ENCODE measurements around the gene ARFGEF2.

DNA sequence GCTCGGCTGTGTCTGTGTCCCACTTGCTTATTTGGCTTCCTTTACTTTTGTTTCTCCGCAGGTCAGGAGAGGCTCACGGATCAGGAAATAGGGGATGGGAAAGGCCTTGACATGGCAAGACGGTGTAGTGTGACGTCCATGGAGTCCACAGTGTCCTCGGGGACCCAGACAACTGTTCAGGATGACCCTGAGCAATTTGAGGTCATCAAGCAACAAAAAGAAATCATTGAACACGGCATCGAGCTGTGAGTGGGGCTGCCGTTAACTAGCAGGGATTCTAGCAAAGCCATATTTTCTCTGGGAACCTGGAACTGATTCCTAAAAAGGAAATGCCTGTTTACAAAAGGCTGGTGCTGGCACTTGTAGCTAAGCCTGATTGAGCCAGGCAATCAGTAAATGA is 54.4 kb downstream of the ARFGEF2 start:
- TF ChIP-seq ZNF263 (CRISPR knock-in tag; IDR thresholded peaks at IDR 0.05; ENCODE audit: low read depth) (no peak), RORB (CRISPR knock-in tag; IDR thresholded peaks at IDR 0.05) (no peak), TP53 (CRISPR knock-in tag; IDR thresholded peaks at IDR 0.05) (no peak), KAT7 (CRISPR knock-in tag; IDR thresholded peaks at IDR 0.05; ENCODE audit: borderline replicate concordance) (no peak), GABPB1 (CRISPR knock-in tag; IDR thresholded peaks at IDR 0.05) (no peak), CREM (CRISPR knock-in tag; IDR thresholded peaks at IDR 0.05) (no peak), TCF7 (CRISPR knock-in tag; IDR thresholded peaks at IDR 0.05; ENCODE audit: low read depth) (no peak), ZNF416 (CRISPR knock-in tag; IDR thresholded peaks at IDR 0.05) (no peak), ZNF121 (CRISPR knock-in tag; IDR thresholded peaks at IDR 0.05) (no peak)
- TF ChIP-seq, protein P1, sequence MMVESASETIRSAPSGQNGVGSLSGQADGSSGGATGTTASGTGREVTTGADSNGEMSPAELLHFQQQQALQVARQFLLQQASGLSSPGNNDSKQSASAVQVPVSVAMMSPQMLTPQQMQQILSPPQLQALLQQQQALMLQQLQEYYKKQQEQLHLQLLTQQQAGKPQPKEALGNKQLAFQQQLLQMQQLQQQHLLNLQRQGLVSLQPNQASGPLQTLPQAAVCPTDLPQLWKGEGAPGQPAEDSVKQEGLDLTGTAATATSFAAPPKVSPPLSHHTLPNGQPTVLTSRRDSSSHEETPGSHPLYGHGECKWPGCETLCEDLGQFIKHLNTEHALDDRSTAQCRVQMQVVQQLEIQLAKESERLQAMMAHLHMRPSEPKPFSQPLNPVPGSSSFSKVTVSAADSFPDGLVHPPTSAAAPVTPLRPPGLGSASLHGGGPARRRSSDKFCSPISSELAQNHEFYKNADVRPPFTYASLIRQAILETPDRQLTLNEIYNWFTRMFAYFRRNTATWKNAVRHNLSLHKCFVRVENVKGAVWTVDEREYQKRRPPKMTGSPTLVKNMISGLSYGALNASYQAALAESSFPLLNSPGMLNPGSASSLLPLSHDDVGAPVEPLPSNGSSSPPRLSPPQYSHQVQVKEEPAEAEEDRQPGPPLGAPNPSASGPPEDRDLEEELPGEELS (CRISPR knock-in tag; IDR thresholded peaks at IDR 0.05) = no peak
- TF ChIP-seq, protein P2, sequence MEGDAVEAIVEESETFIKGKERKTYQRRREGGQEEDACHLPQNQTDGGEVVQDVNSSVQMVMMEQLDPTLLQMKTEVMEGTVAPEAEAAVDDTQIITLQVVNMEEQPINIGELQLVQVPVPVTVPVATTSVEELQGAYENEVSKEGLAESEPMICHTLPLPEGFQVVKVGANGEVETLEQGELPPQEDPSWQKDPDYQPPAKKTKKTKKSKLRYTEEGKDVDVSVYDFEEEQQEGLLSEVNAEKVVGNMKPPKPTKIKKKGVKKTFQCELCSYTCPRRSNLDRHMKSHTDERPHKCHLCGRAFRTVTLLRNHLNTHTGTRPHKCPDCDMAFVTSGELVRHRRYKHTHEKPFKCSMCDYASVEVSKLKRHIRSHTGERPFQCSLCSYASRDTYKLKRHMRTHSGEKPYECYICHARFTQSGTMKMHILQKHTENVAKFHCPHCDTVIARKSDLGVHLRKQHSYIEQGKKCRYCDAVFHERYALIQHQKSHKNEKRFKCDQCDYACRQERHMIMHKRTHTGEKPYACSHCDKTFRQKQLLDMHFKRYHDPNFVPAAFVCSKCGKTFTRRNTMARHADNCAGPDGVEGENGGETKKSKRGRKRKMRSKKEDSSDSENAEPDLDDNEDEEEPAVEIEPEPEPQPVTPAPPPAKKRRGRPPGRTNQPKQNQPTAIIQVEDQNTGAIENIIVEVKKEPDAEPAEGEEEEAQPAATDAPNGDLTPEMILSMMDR (IDR thresholded peaks at IDR 0.05) = no peak
- TF ChIP-seq, protein P3, sequence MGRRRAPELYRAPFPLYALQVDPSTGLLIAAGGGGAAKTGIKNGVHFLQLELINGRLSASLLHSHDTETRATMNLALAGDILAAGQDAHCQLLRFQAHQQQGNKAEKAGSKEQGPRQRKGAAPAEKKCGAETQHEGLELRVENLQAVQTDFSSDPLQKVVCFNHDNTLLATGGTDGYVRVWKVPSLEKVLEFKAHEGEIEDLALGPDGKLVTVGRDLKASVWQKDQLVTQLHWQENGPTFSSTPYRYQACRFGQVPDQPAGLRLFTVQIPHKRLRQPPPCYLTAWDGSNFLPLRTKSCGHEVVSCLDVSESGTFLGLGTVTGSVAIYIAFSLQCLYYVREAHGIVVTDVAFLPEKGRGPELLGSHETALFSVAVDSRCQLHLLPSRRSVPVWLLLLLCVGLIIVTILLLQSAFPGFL (CRISPR knock-in tag; IDR thresholded peaks at IDR 0.05; ENCODE audit: borderline replicate concordance) = no peak
- TF ChIP-seq, protein P4, sequence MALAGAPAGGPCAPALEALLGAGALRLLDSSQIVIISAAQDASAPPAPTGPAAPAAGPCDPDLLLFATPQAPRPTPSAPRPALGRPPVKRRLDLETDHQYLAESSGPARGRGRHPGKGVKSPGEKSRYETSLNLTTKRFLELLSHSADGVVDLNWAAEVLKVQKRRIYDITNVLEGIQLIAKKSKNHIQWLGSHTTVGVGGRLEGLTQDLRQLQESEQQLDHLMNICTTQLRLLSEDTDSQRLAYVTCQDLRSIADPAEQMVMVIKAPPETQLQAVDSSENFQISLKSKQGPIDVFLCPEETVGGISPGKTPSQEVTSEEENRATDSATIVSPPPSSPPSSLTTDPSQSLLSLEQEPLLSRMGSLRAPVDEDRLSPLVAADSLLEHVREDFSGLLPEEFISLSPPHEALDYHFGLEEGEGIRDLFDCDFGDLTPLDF (CRISPR knock-in tag; IDR thresholded peaks at IDR 0.05) = no peak

All from WTC11 (cell line).